ENCODE data around the gene SCNN1B.

Gene SCNN1B

DNA sequence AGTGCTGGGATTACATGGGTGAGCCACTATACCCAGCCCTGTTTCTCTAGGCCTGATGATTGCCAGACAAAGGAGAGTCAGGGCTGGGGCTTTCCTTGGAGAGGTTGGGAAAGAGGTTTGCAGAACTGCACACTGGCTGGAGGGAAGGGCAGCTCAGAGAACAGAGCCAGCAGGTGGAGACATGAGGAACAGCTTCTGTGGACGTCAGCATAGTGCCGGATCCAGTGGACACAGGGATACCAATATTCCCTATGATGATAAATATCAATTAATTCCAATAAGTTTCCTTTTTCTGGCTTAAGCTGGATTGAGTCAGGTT, 43.2 kb upstream of the SCNN1B start:
- no peak for DNase-seq (ENCODE audit: low spot score)
- in situ Hi-C loops (cut with MboI; ENCODE audit: low sequenced_read_pairs, unreplicated experiment) = no loop called here
- TF ChIP-seq, protein P1, sequence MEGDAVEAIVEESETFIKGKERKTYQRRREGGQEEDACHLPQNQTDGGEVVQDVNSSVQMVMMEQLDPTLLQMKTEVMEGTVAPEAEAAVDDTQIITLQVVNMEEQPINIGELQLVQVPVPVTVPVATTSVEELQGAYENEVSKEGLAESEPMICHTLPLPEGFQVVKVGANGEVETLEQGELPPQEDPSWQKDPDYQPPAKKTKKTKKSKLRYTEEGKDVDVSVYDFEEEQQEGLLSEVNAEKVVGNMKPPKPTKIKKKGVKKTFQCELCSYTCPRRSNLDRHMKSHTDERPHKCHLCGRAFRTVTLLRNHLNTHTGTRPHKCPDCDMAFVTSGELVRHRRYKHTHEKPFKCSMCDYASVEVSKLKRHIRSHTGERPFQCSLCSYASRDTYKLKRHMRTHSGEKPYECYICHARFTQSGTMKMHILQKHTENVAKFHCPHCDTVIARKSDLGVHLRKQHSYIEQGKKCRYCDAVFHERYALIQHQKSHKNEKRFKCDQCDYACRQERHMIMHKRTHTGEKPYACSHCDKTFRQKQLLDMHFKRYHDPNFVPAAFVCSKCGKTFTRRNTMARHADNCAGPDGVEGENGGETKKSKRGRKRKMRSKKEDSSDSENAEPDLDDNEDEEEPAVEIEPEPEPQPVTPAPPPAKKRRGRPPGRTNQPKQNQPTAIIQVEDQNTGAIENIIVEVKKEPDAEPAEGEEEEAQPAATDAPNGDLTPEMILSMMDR (IDR thresholded peaks at IDR 0.05; ENCODE audit: borderline replicate concordance, control extremely low read depth, extremely low read depth, insufficient read depth, missing control alignments) = no peak

DNA sequence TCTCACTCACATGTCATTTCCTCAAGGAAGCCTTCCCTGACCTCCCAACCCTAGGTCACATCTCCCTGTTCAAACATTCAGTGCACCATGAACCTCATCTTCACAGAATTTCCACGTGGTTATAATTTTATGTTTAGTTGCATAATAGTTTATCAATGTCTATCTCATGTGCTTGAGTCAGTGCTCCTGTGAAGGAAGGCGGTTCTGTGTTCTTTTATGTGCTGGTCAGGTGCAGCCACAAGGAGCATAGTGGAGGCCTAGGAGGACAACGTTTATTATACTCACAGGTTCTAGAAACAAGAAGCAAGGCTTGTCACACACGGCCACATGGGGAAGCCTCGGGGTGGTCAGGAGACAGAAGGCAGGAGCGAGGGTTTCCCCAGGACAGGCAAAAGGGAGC, 34.5 kb upstream of the SCNN1B start:
- TF ChIP-seq, protein P1 (IDR thresholded peaks at IDR 0.05; ENCODE audit: borderline replicate concordance, control extremely low read depth, extremely low read depth, insufficient read depth, missing control alignments) = no peak
- in situ Hi-C loops (cut with MboI; ENCODE audit: low sequenced_read_pairs, unreplicated experiment) = no loop called here
- no peak for DNase-seq (ENCODE audit: low spot score)

GRCh38 chr16:23268561-23268960, 33.5 kb upstream of the SCNN1B start:
- no peak for DNase-seq (ENCODE audit: low spot score)
- TF ChIP-seq, protein P1 (IDR thresholded peaks at IDR 0.05; ENCODE audit: borderline replicate concordance, control extremely low read depth, extremely low read depth, insufficient read depth, missing control alignments) = no peak
- in situ Hi-C loops (cut with MboI; ENCODE audit: low sequenced_read_pairs, unreplicated experiment) = no loop called here

- in situ Hi-C loops (cut with MboI; ENCODE audit: low sequenced_read_pairs, unreplicated experiment) = no loop called here
- DNase-seq (ENCODE audit: low spot score) = no peak
- TF ChIP-seq, protein P1 (IDR thresholded peaks at IDR 0.05; ENCODE audit: borderline replicate concordance, control extremely low read depth, extremely low read depth, insufficient read depth, missing control alignments) = no peak
Observed at GRCh38 chr16:23269248-23269953, 32.7 kb upstream of the SCNN1B start.

GRCh38 chr16:23270654-23271053, 31.4 kb upstream of the SCNN1B start:
- DNase-seq (ENCODE audit: low spot score) = no peak
- TF ChIP-seq, protein P1 (IDR thresholded peaks at IDR 0.05; ENCODE audit: borderline replicate concordance, control extremely low read depth, extremely low read depth, insufficient read depth, missing control alignments) = no peak
- in situ Hi-C loops (cut with MboI; ENCODE audit: low sequenced_read_pairs, unreplicated experiment) = no loop called here

GRCh38 chr16:23274968-23275367, 27.1 kb upstream of the SCNN1B start:
- DNase-seq (ENCODE audit: low spot score) = no peak
- in situ Hi-C loops (cut with MboI; ENCODE audit: low sequenced_read_pairs, unreplicated experiment) = no loop called here

More at GRCh38 chr16:23274968-23275367, 27.1 kb upstream of the SCNN1B start:
- TF ChIP-seq, protein P1 (IDR thresholded peaks at IDR 0.05; ENCODE audit: borderline replicate concordance, control extremely low read depth, extremely low read depth, insufficient read depth, missing control alignments) = no peak
